GM18519 (cell line): ENCODE measurements around the gene IFNAR1.
A peak's percentile ranks its signal among the peaks of the same experiment; 100 is the strongest.

Source experiments
- ATAC-seq: cut with Tn5 transposase; IDR thresholded peaks from one replicate; pipeline ENCODE4 v1.9.1; 2021; ENCODE audit warnings: mild to moderate bottlenecking, moderate library complexity; ENCODE audit not compliant: unreplicated experiment, low FRiP score

Gene IFNAR1

GRCh38 chr21:33324291-33325221, at the start of gene IFNAR1:
Gene IFNAR1, plus strand, starts transcription at chr21:33324970. Its CDS starts 86 bp downstream, at chr21:33325056.
- ATAC-seq, result peak; percentile 49

- ATAC-seq, result no peak
Observed at GRCh38 chr21:33278721-33279120, 46.0 kb upstream of the IFNAR1 start.

GRCh38 chr21:33279330-33279820, 45.4 kb upstream of the IFNAR1 start:
- ATAC-seq, result no peak

- ATAC-seq, result no peak
Observed at GRCh38 chr21:33281096-33281652, 43.6 kb upstream of the IFNAR1 start.

GRCh38 chr21:33283203-33283602, 41.6 kb upstream of the IFNAR1 start:
- no peak for ATAC-seq

GRCh38 chr21:33286076-33286475, 38.7 kb upstream of the IFNAR1 start:
- no peak for ATAC-seq

- no peak for ATAC-seq
Observed at GRCh38 chr21:33286600-33287456, 37.9 kb upstream of the IFNAR1 start.

- no peak for ATAC-seq
Observed at GRCh38 chr21:33289199-33289819, 35.5 kb upstream of the IFNAR1 start.

GRCh38 chr21:33290441-33290840, 34.3 kb upstream of the IFNAR1 start:
- no peak for ATAC-seq

GRCh38 chr21:33291686-33292085, 33.1 kb upstream of the IFNAR1 start:
- no peak for ATAC-seq

- no peak for ATAC-seq
Observed at GRCh38 chr21:33292724-33293123, 32.0 kb upstream of the IFNAR1 start.

- ATAC-seq, result no peak
Observed at GRCh38 chr21:33293136-33293535, 31.6 kb upstream of the IFNAR1 start.

- ATAC-seq, result no peak
Observed at GRCh38 chr21:33293811-33294216, 31.0 kb upstream of the IFNAR1 start.

- ATAC-seq, result no peak
Observed at GRCh38 chr21:33296156-33296555, 28.6 kb upstream of the IFNAR1 start.

GRCh38 chr21:33299181-33299752, 25.5 kb upstream of the IFNAR1 start:
- ATAC-seq, result peak; percentile 62

- ATAC-seq, result no peak
Observed at GRCh38 chr21:33300701-33301631, 23.8 kb upstream of the IFNAR1 start.

GRCh38 chr21:33301632-33302002, 23.2 kb upstream of the IFNAR1 start:
- no peak for ATAC-seq

GRCh38 chr21:33302055-33302454, 22.7 kb upstream of the IFNAR1 start:
- no peak for ATAC-seq

GRCh38 chr21:33302796-33303195, 22.0 kb upstream of the IFNAR1 start:
- no peak for ATAC-seq
